HUES48 (cell line): ENCODE results near the gene STK24.
"Not testable (repeated sequence)": the region's sequence is repeated elsewhere in the genome, so short reads cannot be mapped to it uniquely, and the experiment has no call there.

ENCODE experiments used
- H3K27ac ChIP-seq: one replicate; pipeline ENCODE4 v1.7.0; 2013; ENCODE audit warnings: low read depth, low read length, inconsistent platforms
- H3K27me3 ChIP-seq: 2 replicates; pipeline ENCODE4 v1.6.1; 2013; ENCODE audit warnings: mild to moderate bottlenecking, low read length; ENCODE audit not compliant: control insufficient read depth, insufficient read depth
- H3K36me3 ChIP-seq: 2 replicates; pipeline ENCODE4 v1.6.1; 2013; ENCODE audit warnings: low read length; ENCODE audit not compliant: control insufficient read depth, insufficient read depth
- H3K4me1 ChIP-seq: 2 replicates; pipeline ENCODE4 v1.6.1; 2013; ENCODE audit warnings: mild to moderate bottlenecking, low read length; ENCODE audit not compliant: control insufficient read depth, insufficient read depth
- H3K4me3 ChIP-seq: 2 replicates; pipeline ENCODE4 v1.5.1; 2013; ENCODE audit warnings: mild to moderate bottlenecking, low read depth, low read length
- H3K9ac ChIP-seq: 2 replicates; pipeline ENCODE4 v1.6.1; 2013; ENCODE audit warnings: mild to moderate bottlenecking, low read depth, low read length, moderate library complexity
- H3K9me3 ChIP-seq: 2 replicates; pipeline ENCODE4 v1.6.1; 2013; ENCODE audit warnings: low read length; ENCODE audit not compliant: control insufficient read depth, insufficient read depth

STK24 gene

GRCh38 chr13:98427331-98427995 is 149.4 kb downstream of the STK24 start:
- Histone ChIP-seq H3K27ac (no peak overlapping the region), H3K9me3 (no peaks in the 10 kb centered on the region), H3K9ac (no peak overlapping the region), H3K4me3 (no peak overlapping the region), H3K4me1 (no peaks in the 10 kb centered on the region), H3K27me3 (no peaks in the 10 kb centered on the region), H3K36me3 (peaks cover 33% of the 10 kb centered on the region)

- H3K9me3 ChIP-seq, result no peaks in the 10 kb centered on the region
- no peaks in the 10 kb centered on the region for H3K27me3 ChIP-seq
- no peak overlapping the region for H3K4me3 ChIP-seq
- H3K27ac ChIP-seq, result no peak overlapping the region
- H3K9ac ChIP-seq, result no peak overlapping the region
- no peaks in the 10 kb centered on the region for H3K4me1 ChIP-seq
- H3K36me3 ChIP-seq, result peaks cover 39% of the 10 kb centered on the region
Observed at GRCh38 chr13:98423417-98423816, 153.5 kb downstream of the STK24 start.

DNA sequence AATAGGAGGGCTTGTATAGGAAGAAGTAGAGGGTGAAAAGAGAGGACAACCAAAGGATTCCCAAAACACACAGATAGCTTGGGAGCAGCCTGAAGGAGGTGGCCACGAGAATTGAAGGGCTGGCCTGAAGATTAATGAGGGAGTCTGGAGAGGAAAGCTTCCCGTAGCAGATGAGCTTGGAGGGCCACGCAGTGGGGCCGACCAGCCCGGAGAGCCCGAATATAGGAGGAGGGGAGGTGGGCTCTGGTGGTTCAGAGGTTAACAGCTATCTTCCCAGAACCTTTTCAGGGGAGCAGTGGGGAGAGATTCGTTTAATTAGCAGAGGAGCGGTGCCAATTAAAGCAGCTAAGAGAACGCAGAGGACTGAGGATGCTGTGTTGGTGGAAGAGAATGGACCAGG is 154.9 kb downstream of the STK24 start:
- peaks cover 35% of the 10 kb centered on the region for H3K36me3 ChIP-seq
- no peak overlapping the region for H3K27ac ChIP-seq
- no peaks in the 10 kb centered on the region for H3K9me3 ChIP-seq

GRCh38 chr13:98420554-98421175 is 156.2 kb downstream of the STK24 start:
- no peak overlapping the region for H3K9ac ChIP-seq
- H3K36me3 ChIP-seq, result peaks cover 34% of the 10 kb centered on the region
- H3K9me3 ChIP-seq, result no peaks in the 10 kb centered on the region
- H3K4me3 ChIP-seq, result no peak overlapping the region
- no peak overlapping the region for H3K27ac ChIP-seq
- no peaks in the 10 kb centered on the region for H3K27me3 ChIP-seq
- H3K4me1 ChIP-seq, result no peaks in the 10 kb centered on the region

More for the DNA sequence above, 154.9 kb downstream of the STK24 start:
- no peaks in the 10 kb centered on the region for H3K27me3 ChIP-seq
- H3K9ac ChIP-seq, result no peak overlapping the region
- H3K4me3 ChIP-seq, result no peak overlapping the region
- H3K4me1 ChIP-seq, result no peaks in the 10 kb centered on the region

GRCh38 chr13:98419786-98420553 is 156.9 kb downstream of the STK24 start:
- H3K36me3 ChIP-seq, result peaks cover 40% of the 10 kb centered on the region
- H3K9ac ChIP-seq, result no peak overlapping the region
- H3K27ac ChIP-seq, result no peak overlapping the region
- no peaks in the 10 kb centered on the region for H3K9me3 ChIP-seq
- H3K4me3 ChIP-seq, result no peak overlapping the region
- no peaks in the 10 kb centered on the region for H3K27me3 ChIP-seq
- no peaks in the 10 kb centered on the region for H3K4me1 ChIP-seq

DNA sequence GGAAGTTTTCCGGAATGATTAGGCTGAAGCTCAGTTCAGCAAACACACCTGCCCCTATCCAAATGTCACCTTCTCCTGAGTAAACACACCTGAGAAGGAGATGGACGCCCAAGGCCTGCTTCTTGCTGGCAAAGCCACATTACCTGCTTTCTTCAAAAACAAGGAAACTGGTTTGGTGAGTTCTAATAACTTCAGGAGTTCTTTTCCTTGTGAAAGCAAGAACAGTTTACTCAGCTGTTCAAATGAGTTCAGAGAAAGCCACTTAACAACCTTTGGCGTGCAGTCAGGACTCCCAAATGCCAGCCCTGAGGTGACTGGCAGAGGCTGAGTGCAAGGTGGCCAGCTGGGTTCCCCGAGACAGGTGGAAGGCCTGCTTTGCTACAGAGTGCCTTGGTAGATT is 160.5 kb downstream of the STK24 start:
- no peak overlapping the region for H3K4me3 ChIP-seq
- no peaks in the 10 kb centered on the region for H3K27me3 ChIP-seq
- no peak overlapping the region for H3K27ac ChIP-seq
- H3K4me1 ChIP-seq, result no peaks in the 10 kb centered on the region
- H3K36me3 ChIP-seq, result peaks cover 58% of the 10 kb centered on the region
- no peaks in the 10 kb centered on the region for H3K9me3 ChIP-seq
- no peak overlapping the region for H3K9ac ChIP-seq

- H3K9ac ChIP-seq, result no peak overlapping the region
- no peaks in the 10 kb centered on the region for H3K9me3 ChIP-seq
- H3K36me3 ChIP-seq, result peaks cover 63% of the 10 kb centered on the region
- no peak overlapping the region for H3K4me3 ChIP-seq
- no peaks in the 10 kb centered on the region for H3K27me3 ChIP-seq
- H3K27ac ChIP-seq, result no peak overlapping the region
- H3K4me1 ChIP-seq, result no peaks in the 10 kb centered on the region
Observed at GRCh38 chr13:98415326-98416070, 161.4 kb downstream of the STK24 start.

DNA sequence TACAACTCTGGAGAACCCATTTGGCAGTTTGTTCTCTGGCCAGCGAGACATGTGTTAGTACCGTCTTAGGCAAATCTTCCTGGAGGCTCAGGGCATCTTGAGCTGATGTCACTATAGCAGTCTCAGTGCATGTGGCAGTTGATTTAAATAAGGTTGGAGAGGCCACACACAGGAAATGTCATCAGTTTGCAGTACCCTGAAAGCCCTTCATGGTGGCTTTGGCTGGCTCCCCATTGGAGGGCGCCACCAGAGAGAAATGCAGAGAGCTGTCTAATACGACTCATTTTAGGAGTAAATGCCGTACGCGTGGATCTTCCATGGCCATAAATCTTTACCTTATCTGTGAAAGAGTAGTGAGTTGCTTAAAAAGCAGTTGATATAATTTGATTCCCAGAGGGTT is 163.1 kb downstream of the STK24 start:
- no peak overlapping the region for H3K4me3 ChIP-seq
- no peaks in the 10 kb centered on the region for H3K9me3 ChIP-seq
- no peak overlapping the region for H3K9ac ChIP-seq
- H3K36me3 ChIP-seq, result peaks cover 65% of the 10 kb centered on the region
- H3K27ac ChIP-seq, result no peak overlapping the region
- no peaks in the 10 kb centered on the region for H3K4me1 ChIP-seq
- no peaks in the 10 kb centered on the region for H3K27me3 ChIP-seq

- H3K27ac ChIP-seq, result not testable (repeated sequence)
Observed at GRCh38 chr13:98413278-98413677, 163.6 kb downstream of the STK24 start.

DNA sequence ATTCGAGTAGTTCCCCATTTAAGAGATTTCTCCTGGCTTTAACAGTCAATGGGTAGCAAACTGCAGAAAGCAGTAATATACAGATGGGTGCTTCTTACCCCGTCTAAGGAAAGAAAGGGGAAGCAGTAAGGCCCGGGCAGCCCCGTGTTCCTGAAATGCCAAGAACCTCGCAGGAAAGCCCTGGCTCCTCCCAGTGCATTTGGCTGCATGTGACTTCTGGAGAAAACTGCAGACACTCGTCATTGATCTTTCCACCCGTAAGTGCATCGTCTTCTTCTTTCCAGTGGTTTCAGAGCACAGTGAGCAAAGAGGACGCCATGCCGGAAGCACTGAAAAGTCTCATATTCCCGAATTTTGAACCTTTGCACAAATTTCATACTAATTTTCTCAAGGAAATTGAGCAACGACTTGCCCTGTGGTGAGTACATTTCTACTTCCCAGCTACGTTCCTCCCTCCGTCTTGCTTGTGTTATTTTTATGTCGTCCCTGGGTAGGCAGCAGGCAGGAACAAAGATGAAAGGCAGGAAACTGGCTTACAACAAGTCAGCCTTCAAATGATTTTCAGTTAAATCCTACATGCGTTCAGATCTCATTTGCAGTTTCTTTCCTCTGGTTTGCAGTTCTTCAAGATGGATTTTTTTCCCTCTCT is 165.2 kb downstream of the STK24 start:
- Histone ChIP-seq H3K36me3 (peaks cover 60% of the 10 kb centered on the region), H3K4me3 (no peak overlapping the region), H3K27me3 (no peaks in the 10 kb centered on the region), H3K9me3 (no peaks in the 10 kb centered on the region), H3K9ac (no peak overlapping the region), H3K4me1 (no peaks in the 10 kb centered on the region), H3K27ac (no peak overlapping the region)

More at GRCh38 chr13:98413278-98413677, 163.6 kb downstream of the STK24 start:
- not testable (repeated sequence) for H3K9ac ChIP-seq, H3K4me3 ChIP-seq, H3K9me3 ChIP-seq, H3K4me1 ChIP-seq, H3K27me3 ChIP-seq
- H3K36me3 ChIP-seq, result peaks cover 61% of the 10 kb centered on the region
